Ramos (cell line): Measurements from ENCODE around the gene CORO2A.
"Not testable (repeated sequence)": the region's sequence is repeated elsewhere in the genome, so short reads cannot be mapped to it uniquely, and the experiment has no call there.

ENCODE experiments used
- in situ Hi-C: fragments of 300-500 bp; cut with MboI; formaldehyde crosslinking; loops from one replicate; pipeline ENCODE4 v1.14.3; 2022; ENCODE audit warnings: low sequenced_read_pairs; ENCODE audit not compliant: unreplicated experiment

Gene CORO2A

GRCh38 chr9:98146101-98146991 lies 46.1 kb downstream of the CORO2A start:
- in situ Hi-C loops: no loop called here

- in situ Hi-C loops: no loop called here
Observed at GRCh38 chr9:98144631-98145030, 47.8 kb downstream of the CORO2A start.

- in situ Hi-C loops: no loop called here
Observed at GRCh38 chr9:98144076-98144475, 48.4 kb downstream of the CORO2A start.

- in situ Hi-C loops: no loop called here
Observed at GRCh38 chr9:98142925-98143481, 49.4 kb downstream of the CORO2A start.

- in situ Hi-C loops: no loop called here
Observed at GRCh38 chr9:98142182-98142907, 50.1 kb downstream of the CORO2A start.

- in situ Hi-C loops: no loop called here
Observed at GRCh38 chr9:98140503-98140902, 51.9 kb downstream of the CORO2A start.

DNA sequence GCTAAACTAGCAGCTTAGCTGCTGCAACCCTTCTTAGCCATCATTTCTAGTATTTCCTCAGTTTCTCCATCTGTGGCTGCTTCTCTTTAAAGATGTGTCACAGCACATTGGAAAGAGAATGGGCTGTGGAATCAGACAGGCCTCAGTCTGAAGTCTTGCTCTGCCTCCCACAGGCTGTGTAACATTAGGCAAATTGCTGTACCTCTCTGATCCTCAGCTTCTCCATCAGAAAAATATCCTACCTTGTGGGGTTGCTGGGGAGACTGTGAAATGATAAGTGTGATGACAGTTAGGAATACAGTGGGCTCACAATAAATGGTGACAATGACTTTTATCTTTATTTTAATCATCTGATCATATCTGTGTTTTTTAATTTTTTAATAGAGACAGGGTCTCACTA lies 55.9 kb downstream of the CORO2A start:
- in situ Hi-C loops: no loop called here

DNA sequence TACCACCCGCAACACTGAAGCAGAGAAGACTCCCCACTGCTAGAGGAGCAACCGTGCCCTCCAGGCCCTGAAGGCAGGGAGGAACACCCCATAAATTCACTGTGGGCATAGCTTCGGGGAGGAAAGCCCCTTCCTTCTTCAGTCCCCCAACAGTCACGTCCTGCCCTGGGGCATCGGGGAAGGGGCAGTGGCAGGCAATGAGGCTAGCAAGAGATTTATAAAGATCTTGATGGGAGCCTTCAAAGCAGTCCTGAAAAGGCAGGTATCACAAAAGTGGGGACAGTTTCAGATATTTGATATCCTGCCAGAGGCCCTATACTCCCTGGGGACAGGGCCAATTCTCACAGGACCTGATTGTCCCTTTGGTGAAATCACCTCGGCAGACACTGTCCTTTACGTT lies 56.5 kb downstream of the CORO2A start:
- in situ Hi-C loops: no loop called here

DNA sequence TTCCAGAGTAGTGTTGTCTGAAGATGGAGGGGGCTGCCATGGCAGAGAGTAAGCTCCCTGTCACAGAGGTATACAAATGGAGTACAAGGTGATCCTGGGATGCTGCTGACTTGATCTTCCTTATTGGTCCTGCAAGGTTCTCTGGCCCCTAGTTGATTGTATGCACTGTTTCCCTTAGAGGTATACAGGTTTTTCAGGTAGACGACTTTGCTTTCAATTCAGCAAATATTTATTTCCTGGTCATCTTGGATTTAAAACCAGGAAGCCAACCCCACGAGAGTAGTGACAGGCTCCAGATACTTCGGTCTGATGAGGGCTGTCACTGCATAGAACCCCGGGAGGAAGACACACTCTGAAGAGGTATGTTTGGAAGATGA lies 56.9 kb downstream of the CORO2A start:
- in situ Hi-C loops: no loop called here

GRCh38 chr9:98134702-98135557 lies 57.5 kb downstream of the CORO2A start:
- in situ Hi-C loops: no loop called here

- in situ Hi-C loops: no loop called here
Observed at GRCh38 chr9:98132806-98133631, 59.4 kb downstream of the CORO2A start.

GRCh38 chr9:98132158-98132557 lies 60.3 kb downstream of the CORO2A start:
- in situ Hi-C loops: no loop called here

DNA sequence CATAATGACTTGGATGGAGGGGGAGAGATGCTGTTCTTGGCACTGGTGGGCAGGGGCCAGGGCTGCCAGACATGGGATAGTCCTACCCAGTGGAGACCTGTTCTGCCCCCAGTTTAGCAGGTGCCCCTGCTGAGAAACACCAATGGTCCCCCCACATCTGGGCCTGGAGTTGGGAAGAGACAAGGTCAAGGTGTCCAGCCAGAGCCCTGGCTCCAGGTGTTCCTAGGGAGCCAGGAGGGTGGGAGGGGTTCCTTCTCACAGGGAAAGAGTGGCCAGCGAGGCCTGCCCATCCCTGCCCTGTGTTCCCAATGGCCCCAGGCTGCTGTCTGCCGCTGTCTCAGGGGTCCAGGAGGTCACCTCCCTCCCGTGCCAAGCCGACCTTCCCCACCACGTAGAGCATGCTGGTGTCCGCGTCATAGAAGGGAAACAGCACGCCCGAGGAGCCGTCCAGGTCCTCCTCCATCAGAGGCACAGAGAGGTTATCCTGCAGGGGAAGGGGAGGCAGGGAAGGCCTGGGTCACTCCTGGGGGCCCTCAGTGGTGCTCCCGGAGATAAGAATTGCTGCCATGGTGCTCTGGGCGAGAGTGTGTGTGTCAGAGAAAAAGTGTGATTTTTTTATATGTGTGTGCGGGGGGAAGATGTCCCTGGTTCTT lies 61.7 kb downstream of the CORO2A start:
- in situ Hi-C loops: no loop called here

DNA sequence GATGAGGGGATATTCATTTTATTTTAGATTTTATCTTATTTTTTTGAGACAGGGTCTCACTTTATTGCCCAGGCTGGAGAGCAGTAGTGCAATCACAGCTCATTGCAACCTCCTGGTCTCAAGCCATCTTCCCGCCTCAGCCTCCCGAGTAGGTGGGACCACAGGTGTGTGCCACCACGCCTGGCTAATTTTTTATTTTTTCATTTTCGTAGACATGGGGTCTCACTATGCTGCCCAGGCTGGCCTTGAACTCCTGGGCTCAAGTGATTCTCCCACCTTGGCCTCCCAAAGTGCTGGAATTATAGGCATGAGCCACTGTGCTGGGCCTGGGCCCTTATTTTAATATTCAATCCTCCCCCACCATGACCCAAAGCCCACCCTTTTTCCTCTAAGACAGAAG lies 62.4 kb downstream of the CORO2A start:
- in situ Hi-C loops: not testable (repeated sequence)

GRCh38 chr9:98129451-98129881 lies 63.0 kb downstream of the CORO2A start:
- in situ Hi-C loops: no loop called here

DNA sequence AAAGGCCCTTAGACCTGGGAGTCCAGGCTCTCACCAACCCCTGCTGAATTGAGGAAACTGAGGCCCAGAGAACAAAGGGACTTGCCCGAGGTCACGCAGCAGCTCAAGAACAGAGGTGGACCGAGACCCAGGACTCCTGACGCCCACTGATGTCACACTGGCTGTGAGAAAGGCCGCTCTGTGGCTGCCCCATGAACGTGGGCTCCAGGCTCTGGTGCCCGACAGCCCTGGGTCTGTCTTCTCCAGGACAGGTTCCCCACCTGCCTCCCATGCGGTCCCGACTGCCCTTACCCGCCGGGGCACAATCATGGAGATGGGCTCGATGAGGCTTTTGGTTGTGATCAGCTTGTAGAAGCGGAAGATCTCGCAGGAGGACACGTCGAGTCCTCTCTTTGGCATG lies 64.1 kb downstream of the CORO2A start:
- in situ Hi-C loops: no loop called here

DNA sequence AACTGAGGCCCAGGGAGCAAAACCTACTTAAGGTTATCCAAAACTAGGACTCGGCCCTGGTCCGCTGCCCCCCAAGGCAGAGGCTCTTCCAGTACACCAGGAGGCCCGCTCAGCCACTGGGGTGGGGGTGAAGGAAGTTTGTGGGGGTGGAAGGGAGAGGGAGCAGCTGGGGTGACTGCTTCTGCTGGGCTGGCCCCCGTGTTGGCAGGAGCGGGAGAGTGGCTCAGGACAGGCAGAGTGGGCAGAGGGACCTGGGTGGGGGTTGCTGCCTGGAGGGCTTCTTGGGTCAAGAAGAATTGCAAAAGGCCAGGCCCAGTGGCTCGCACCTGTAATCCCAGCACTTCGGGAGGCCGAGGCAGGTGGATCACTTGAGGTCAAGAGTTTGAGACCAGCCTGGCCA lies 65.2 kb downstream of the CORO2A start:
- in situ Hi-C loops: no loop called here

DNA sequence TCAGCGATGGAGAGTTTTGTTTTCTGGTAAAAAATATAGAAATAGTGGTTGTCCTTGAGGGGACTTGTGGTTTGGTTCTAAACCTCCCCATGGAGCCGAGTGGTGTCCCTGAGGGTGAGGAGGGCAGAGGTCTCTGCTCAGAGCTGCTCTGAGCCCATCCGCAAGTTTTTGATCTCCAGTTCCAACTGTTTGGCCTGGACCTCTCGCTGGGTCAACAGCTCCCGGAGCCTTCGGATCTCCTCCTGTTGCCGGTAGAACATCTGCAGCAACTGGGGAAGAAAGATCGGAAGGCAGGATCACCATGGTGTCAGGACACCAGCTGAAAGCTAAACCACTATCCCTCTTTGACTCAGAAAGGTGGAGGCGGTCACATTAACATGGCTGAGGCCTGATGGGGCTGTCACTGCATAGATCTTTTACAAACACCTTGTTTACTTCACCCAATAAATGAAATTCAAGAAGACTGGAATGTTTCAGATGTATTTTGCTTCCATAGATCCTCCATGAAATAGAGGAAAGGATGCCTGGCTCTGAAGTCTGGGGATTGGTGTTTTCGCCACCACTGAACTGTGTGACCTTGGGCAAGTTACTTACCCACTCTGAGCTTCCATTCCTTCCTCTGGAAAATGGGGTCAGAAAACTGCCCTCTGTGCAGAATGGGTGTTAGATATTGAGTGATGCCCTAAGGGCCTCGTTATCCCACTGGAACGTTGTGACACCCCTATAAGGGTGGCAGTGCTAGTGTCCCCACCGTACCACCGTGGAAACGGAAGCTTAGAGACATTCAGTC lies 67.6 kb downstream of the CORO2A start:
- in situ Hi-C loops: loop anchor here (25.0 kb wide), 1 partner anchor 1962 kb away; the partner anchor contains the start of genes ERP44 and INVS
